Measurements from ENCODE around the gene OBP2A.

Gene OBP2A

GRCh38 chr9:135554718-135555117 lies 8.8 kb downstream of the OBP2A start:
- no peak for TF ChIP-seq MAX (IDR thresholded peaks at IDR 0.05)
- TF ChIP-seq NFIC (IDR thresholded peaks at IDR 0.05), result no peak
- TF ChIP-seq CREB1 (IDR thresholded peaks at IDR 0.05; ENCODE audit: low read depth), result no peak
- TF ChIP-seq YY1 (IDR thresholded peaks at IDR 0.05; ENCODE audit: low read depth), result no peak
- no peak for TF ChIP-seq TEAD4 (IDR thresholded peaks at IDR 0.05)
- no peak for TF ChIP-seq FOXM1 (IDR thresholded peaks at IDR 0.05; ENCODE audit: borderline replicate concordance, low read depth)
- no peak for TF ChIP-seq EGR1 (IDR thresholded peaks at IDR 0.05)
- TF ChIP-seq EP300 (IDR thresholded peaks at IDR 0.05; ENCODE audit: borderline replicate concordance), result no peak
- no peak for TF ChIP-seq RAD21 (IDR thresholded peaks at IDR 0.05; ENCODE audit: low read depth)
- no peak for TF ChIP-seq TCF12 (IDR thresholded peaks at IDR 0.05; ENCODE audit: low read depth)
- no peak for TF ChIP-seq ZBTB7A (IDR thresholded peaks at IDR 0.05; ENCODE audit: low read depth)
- no peak for TF ChIP-seq TAF1 (IDR thresholded peaks at IDR 0.05; ENCODE audit: low read depth)
- TF ChIP-seq CEBPB (IDR thresholded peaks at IDR 0.05), result no peak
- no peak for TF ChIP-seq USF1 (IDR thresholded peaks at IDR 0.05)
- no peak for TF ChIP-seq REST (IDR thresholded peaks at IDR 0.05; ENCODE audit: low read depth)

GRCh38 chr9:135555203-135555602 lies 9.3 kb downstream of the OBP2A start:
- TF ChIP-seq YY1 (IDR thresholded peaks at IDR 0.05; ENCODE audit: low read depth), result no peak
- no peak for TF ChIP-seq EP300 (IDR thresholded peaks at IDR 0.05; ENCODE audit: borderline replicate concordance)
- TF ChIP-seq TEAD4 (IDR thresholded peaks at IDR 0.05), result no peak
- TF ChIP-seq REST (IDR thresholded peaks at IDR 0.05; ENCODE audit: low read depth), result no peak
- TF ChIP-seq RAD21 (IDR thresholded peaks at IDR 0.05; ENCODE audit: low read depth), result no peak
- no peak for TF ChIP-seq MAX (IDR thresholded peaks at IDR 0.05)
- TF ChIP-seq CEBPB (IDR thresholded peaks at IDR 0.05), result no peak
- TF ChIP-seq FOXM1 (IDR thresholded peaks at IDR 0.05; ENCODE audit: borderline replicate concordance, low read depth), result no peak
- TF ChIP-seq USF1 (IDR thresholded peaks at IDR 0.05), result no peak
- TF ChIP-seq NFIC (IDR thresholded peaks at IDR 0.05), result no peak
- no peak for TF ChIP-seq ZBTB7A (IDR thresholded peaks at IDR 0.05; ENCODE audit: low read depth)
- TF ChIP-seq TCF12 (IDR thresholded peaks at IDR 0.05; ENCODE audit: low read depth), result no peak
- no peak for TF ChIP-seq EGR1 (IDR thresholded peaks at IDR 0.05)
- TF ChIP-seq CREB1 (IDR thresholded peaks at IDR 0.05; ENCODE audit: low read depth), result no peak
- no peak for TF ChIP-seq TAF1 (IDR thresholded peaks at IDR 0.05; ENCODE audit: low read depth)

GRCh38 chr9:135555910-135556309 lies 10.0 kb downstream of the OBP2A start:
- TF ChIP-seq EP300 (IDR thresholded peaks at IDR 0.05; ENCODE audit: borderline replicate concordance), result no peak
- TF ChIP-seq TCF12 (IDR thresholded peaks at IDR 0.05; ENCODE audit: low read depth), result no peak
- no peak for TF ChIP-seq FOXM1 (IDR thresholded peaks at IDR 0.05; ENCODE audit: borderline replicate concordance, low read depth)

- no peak for TF ChIP-seq CEBPB (IDR thresholded peaks at IDR 0.05)
- no peak for TF ChIP-seq REST (IDR thresholded peaks at IDR 0.05; ENCODE audit: low read depth)
- TF ChIP-seq TAF1 (IDR thresholded peaks at IDR 0.05; ENCODE audit: low read depth), result no peak
- TF ChIP-seq NFIC (IDR thresholded peaks at IDR 0.05), result no peak
- no peak for TF ChIP-seq ZBTB7A (IDR thresholded peaks at IDR 0.05; ENCODE audit: low read depth)
- no peak for TF ChIP-seq EP300 (IDR thresholded peaks at IDR 0.05; ENCODE audit: borderline replicate concordance)
- TF ChIP-seq TCF12 (IDR thresholded peaks at IDR 0.05; ENCODE audit: low read depth), result no peak
- TF ChIP-seq FOXM1 (IDR thresholded peaks at IDR 0.05; ENCODE audit: borderline replicate concordance, low read depth), result no peak
- TF ChIP-seq MAX (IDR thresholded peaks at IDR 0.05), result no peak
- TF ChIP-seq RAD21 (IDR thresholded peaks at IDR 0.05; ENCODE audit: low read depth), result no peak
- TF ChIP-seq TEAD4 (IDR thresholded peaks at IDR 0.05), result no peak
- no peak for TF ChIP-seq YY1 (IDR thresholded peaks at IDR 0.05; ENCODE audit: low read depth)
- TF ChIP-seq CREB1 (IDR thresholded peaks at IDR 0.05; ENCODE audit: low read depth), result no peak
Measured at GRCh38 chr9:135559606-135560005, 13.7 kb downstream of the OBP2A start.
